ENCODE measurements around the gene SCG3. TPM values are rescaled to one million over a fixed set of nuclear protein-coding genes. Genes with fewer than 3 reads are reported as not detected.
A peak's percentile ranks its signal among the peaks of the same experiment; 100 is the strongest.

The SCG3 gene
- total and polyA plus RNA-seq, 3 experiments from 2014 or later: not detected

DNA sequence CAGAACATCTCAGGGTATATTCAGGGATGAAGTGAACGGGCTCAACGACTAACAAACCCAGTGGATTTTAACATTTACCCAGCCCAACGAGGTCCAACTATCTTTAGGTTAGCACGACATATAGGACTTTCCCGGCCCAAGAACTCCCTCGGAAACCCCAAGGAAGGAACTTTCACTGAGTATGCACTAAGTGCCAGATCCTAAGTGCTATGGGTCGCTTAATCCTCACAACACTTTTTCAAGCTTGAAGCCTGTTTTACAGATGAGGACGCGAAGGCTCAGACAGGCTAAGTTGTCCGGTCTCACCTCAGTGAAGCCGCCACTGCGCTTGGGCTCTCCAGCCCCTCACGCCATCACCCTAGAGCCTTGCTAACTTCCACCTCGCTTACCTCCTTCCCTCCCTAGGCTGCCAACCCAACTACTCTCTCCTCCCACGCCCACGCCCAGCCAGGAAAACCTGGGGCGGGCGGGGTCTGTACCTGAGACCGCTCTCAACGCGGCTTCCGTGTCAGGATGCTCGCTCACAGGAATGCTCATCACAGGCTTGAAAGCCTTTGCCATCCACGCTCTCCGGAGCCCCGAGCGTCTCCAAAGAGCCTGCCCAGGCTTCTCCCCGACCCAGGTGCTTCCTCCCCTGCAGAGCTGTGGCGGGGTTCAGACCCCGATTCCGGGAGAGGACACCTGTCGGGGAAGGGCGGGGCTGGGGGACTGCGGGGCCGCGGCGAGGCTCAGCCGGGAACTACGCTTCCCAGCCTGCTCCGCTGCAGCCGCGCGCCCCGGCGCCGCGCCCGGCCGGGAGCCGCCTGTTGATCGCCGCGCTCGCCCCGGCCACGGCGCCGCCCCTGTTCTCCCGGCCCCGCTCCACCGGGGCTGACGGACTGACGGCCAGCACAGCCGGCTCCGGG, 69.7 kb downstream of the SCG3 start, which contains the start of gene TMOD2:
Gene TMOD2, plus strand, starts transcription at position 806 of the 905 bp plus-strand sequence. CDS start 14,845 bp downstream, outside the sequence.
- H3K4me3 Mint-ChIP-seq: peak within 1 kb of the TSS; percentile 87 to 93 (median 88)
- Histone ChIP-seq H3K4me1 (ENCODE audit: insufficient read depth, low read length) (peaks cover 11% of the 10 kb centered on the region), H3K27ac (ENCODE audit: low read depth, low read length) (no peak within 1 kb of the TSS), H3K27me3 (ENCODE audit: insufficient read depth, low read length, poor library complexity, severe bottlenecking) (no peaks in the 10 kb centered on the region), H3K4me3 (ENCODE audit: low read length) (peak within 1 kb of the TSS; percentile 53), H3K9me3 (ENCODE audit: low read length) (no peaks in the 10 kb centered on the region), H3K36me3 (ENCODE audit: insufficient read depth, low read length) (no peaks in the 10 kb centered on the region)
- peaks cover 40 to 49% (median 47%) of the 10 kb centered on the region in 3 donors for H3K4me1 Mint-ChIP-seq
- no peaks in the 10 kb centered on the region for H3K9me3 Mint-ChIP-seq
- peak; percentile 23 to 63 (median 48) for DNase-seq
- POLR2A ChIA-PET: interaction anchor here (2.9 kb wide), 1 partner anchor 14 kb away, joined by 21 read pairs; the partner anchor contains the start of gene LYSMD2
- H3K36me3 Mint-ChIP-seq: peaks cover 0 to 3% (median 2%) of the 10 kb centered on the region in 3 donors
- peaks cover 2 to 3% of the 10 kb centered on the region in 2 donors for H3K27me3 Mint-ChIP-seq
- peak within 1 kb of the TSS in 7 of 8 donors; percentile 55 to 93 (median 67) for H3K27ac Mint-ChIP-seq
- CTCF ChIA-PET: interaction anchor here (1.3 to 2.7 kb wide), 2 partner anchors 14 to 101 kb away, joined by 4 to 13 read pairs; partner anchors contain the start of gene LYSMD2

GRCh38 chr15:51751697-51752683, 70.7 kb downstream of the SCG3 start:
- Mint-ChIP-seq H3K4me1 (peaks cover 40 to 49% (median 47%) of the 10 kb centered on the region in 3 donors), H3K4me3 (peak overlapping the region; percentile 84 to 93 (median 87)), H3K27me3 (peaks cover 0 to 2% of the 10 kb centered on the region in 2 donors), H3K27ac (peak overlapping the region in 3 of 8 donors; percentile 33 to 87 (median 36)), H3K9me3 (no peaks in the 10 kb centered on the region), H3K36me3 (peaks cover 0 to 5% (median 2%) of the 10 kb centered on the region in 3 donors)
- peak overlapping the region; percentile 48 for H3K4me3 ChIP-seq (ENCODE audit: low read length)
- H3K27me3 ChIP-seq (ENCODE audit: insufficient read depth, low read length, poor library complexity, severe bottlenecking): no peaks in the 10 kb centered on the region
- CTCF ChIA-PET: interaction anchor here (1.3 kb wide), 1 partner anchor 102 kb away, joined by 4 read pairs; no protein-coding TSS in a partner anchor
- POLR2A ChIA-PET: interaction anchor here (2.9 kb wide), 1 partner anchor 15 kb away, joined by 21 read pairs; the partner anchor contains the start of gene LYSMD2
- H3K9me3 ChIP-seq (ENCODE audit: low read length): no peaks in the 10 kb centered on the region
- DNase-seq: no peak
- no peak overlapping the region for H3K27ac ChIP-seq (ENCODE audit: low read depth, low read length)
- no peaks in the 10 kb centered on the region for H3K36me3 ChIP-seq (ENCODE audit: insufficient read depth, low read length)
- peaks cover 11% of the 10 kb centered on the region for H3K4me1 ChIP-seq (ENCODE audit: insufficient read depth, low read length)

GRCh38 chr15:51752888-51753287, 71.6 kb downstream of the SCG3 start:
- H3K9me3 ChIP-seq (ENCODE audit: low read length): no peaks in the 10 kb centered on the region
- no peak for DNase-seq
- Mint-ChIP-seq H3K27ac (peak overlapping the region in 1 of 8 donors; percentile 32), H3K4me3 (peak overlapping the region; percentile 68 to 90 (median 87)), H3K9me3 (no peaks in the 10 kb centered on the region), H3K4me1 (peaks cover 40 to 49% (median 47%) of the 10 kb centered on the region in 3 donors), H3K36me3 (peaks cover 0 to 5% (median 2%) of the 10 kb centered on the region in 3 donors), H3K27me3 (peaks cover 0 to 2% of the 10 kb centered on the region in 2 donors)
- peaks cover 11% of the 10 kb centered on the region for H3K4me1 ChIP-seq (ENCODE audit: insufficient read depth, low read length)
- no peak overlapping the region for H3K27ac ChIP-seq (ENCODE audit: low read depth, low read length)
- POLR2A ChIA-PET: interaction anchor here (2.9 kb wide), 1 partner anchor 16 kb away, joined by 21 read pairs; the partner anchor contains the start of gene LYSMD2
- CTCF ChIA-PET: no interaction called here
- H3K27me3 ChIP-seq (ENCODE audit: insufficient read depth, low read length, poor library complexity, severe bottlenecking): no peaks in the 10 kb centered on the region
- H3K36me3 ChIP-seq (ENCODE audit: insufficient read depth, low read length): no peaks in the 10 kb centered on the region
- no peak overlapping the region for H3K4me3 ChIP-seq (ENCODE audit: low read length)

DNA sequence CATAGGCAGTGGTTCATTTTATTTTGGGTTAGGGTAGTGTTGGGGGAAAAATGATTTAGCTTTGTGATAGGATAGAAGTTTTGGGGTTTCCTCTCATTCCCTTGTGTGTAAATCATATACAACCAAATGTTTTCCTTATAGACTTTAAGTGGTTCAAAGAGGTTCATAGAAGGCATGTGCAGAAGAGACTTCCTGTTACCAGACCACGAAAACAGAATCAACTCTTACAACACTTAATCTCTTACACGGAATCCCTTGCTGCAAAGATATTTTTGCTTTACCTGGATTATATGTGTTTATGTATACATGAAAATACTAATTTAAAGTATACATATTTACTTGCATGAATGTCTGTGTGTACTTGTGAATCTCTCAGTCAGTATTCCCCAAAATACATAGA, 73.0 kb downstream of the SCG3 start:
- Histone ChIP-seq H3K4me1 (ENCODE audit: insufficient read depth, low read length) (peaks cover 11% of the 10 kb centered on the region), H3K9me3 (ENCODE audit: low read length) (no peaks in the 10 kb centered on the region), H3K36me3 (ENCODE audit: insufficient read depth, low read length) (no peaks in the 10 kb centered on the region), H3K27ac (ENCODE audit: low read depth, low read length) (no peak overlapping the region), H3K27me3 (ENCODE audit: insufficient read depth, low read length, poor library complexity, severe bottlenecking) (no peaks in the 10 kb centered on the region), H3K4me3 (ENCODE audit: low read length) (no peak overlapping the region)
- peaks cover 0 to 2% of the 10 kb centered on the region in 2 donors for H3K27me3 Mint-ChIP-seq
- peaks cover 40 to 49% (median 47%) of the 10 kb centered on the region in 3 donors for H3K4me1 Mint-ChIP-seq
- no peak for DNase-seq
- no peaks in the 10 kb centered on the region for H3K9me3 Mint-ChIP-seq
- CTCF ChIA-PET: interaction anchor here (1.0 to 1.7 kb wide), 2 partner anchors 11 to 22 kb away, joined by 3 to 5 read pairs; no protein-coding TSS in a partner anchor
- peak overlapping the region in 4 of 7 donors; percentile 0 to 89 (median 22) for H3K4me3 Mint-ChIP-seq
- H3K36me3 Mint-ChIP-seq: peaks cover 0 to 8% (median 2%) of the 10 kb centered on the region in 3 donors
- H3K27ac Mint-ChIP-seq: peak overlapping the region in 1 of 8 donors; percentile 7
- POLR2A ChIA-PET: no interaction called here

DNA sequence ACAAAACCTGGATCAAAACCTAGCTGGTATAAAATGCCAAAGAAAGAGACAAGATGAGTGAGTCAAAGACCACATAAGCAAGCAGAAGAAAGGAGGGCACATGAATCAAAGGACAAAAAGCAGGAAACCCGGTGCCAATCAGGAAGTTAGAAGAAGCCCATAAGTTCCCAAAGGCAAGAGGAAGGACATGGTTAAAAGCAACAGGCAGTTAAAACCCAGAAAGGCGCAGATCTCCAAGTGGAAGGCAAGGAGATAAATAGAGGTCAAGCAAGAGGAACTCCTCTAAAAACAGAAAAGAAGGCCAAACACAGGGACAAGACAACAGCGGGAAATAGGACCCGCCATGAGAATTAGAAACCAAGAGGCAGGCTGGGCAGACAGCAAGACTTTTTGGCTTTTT, 74.5 kb downstream of the SCG3 start:
- CTCF ChIA-PET: no interaction called here
- Histone ChIP-seq H3K27ac (ENCODE audit: low read depth, low read length) (no peak overlapping the region), H3K4me1 (ENCODE audit: insufficient read depth, low read length) (peaks cover 11% of the 10 kb centered on the region), H3K27me3 (ENCODE audit: insufficient read depth, low read length, poor library complexity, severe bottlenecking) (no peaks in the 10 kb centered on the region), H3K9me3 (ENCODE audit: low read length) (no peaks in the 10 kb centered on the region), H3K4me3 (ENCODE audit: low read length) (no peak overlapping the region), H3K36me3 (ENCODE audit: insufficient read depth, low read length) (no peaks in the 10 kb centered on the region)
- H3K27me3 Mint-ChIP-seq: peaks cover 0 to 2% of the 10 kb centered on the region in 2 donors
- peak overlapping the region in 1 of 8 donors; percentile 26 for H3K27ac Mint-ChIP-seq
- no peak overlapping the region for H3K4me3 Mint-ChIP-seq
- POLR2A ChIA-PET: no interaction called here
- peaks cover 35 to 42% (median 42%) of the 10 kb centered on the region in 3 donors for H3K4me1 Mint-ChIP-seq
- no peaks in the 10 kb centered on the region for H3K9me3 Mint-ChIP-seq
- peaks cover 0 to 8% (median 2%) of the 10 kb centered on the region in 3 donors for H3K36me3 Mint-ChIP-seq
- DNase-seq: no peak

DNA sequence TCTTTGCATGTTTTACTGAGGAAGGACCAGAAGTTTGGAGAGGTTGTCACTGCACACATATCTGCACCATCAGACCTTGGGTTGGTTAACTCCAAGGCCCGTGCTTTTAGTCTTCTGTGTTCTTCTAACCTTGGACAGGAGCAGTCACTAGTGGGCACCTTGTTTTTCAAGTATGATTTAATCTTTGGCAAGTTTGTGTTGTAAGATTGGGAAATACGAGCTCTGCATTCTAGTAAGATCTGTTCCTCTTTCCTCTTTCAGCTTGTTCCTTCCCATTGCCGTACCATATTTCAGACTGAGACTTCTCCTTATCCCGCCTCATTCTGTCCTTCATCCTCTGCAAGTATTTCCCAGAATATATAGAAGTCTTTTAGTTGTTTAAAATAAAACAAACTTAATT, 75.2 kb downstream of the SCG3 start:
- CTCF ChIA-PET: interaction anchor here (0.7 to 2.0 kb wide), 2 partner anchors 12 to 1276 kb away, joined by 3 to 7 read pairs; no protein-coding TSS in a partner anchor
- H3K4me1 ChIP-seq (ENCODE audit: insufficient read depth, low read length): peaks cover 11% of the 10 kb centered on the region
- peaks cover 32 to 41% (median 37%) of the 10 kb centered on the region in 3 donors for H3K4me1 Mint-ChIP-seq

GRCh38 chr15:51757450-51757849, 76.1 kb downstream of the SCG3 start:
- no peak for DNase-seq
- no peak overlapping the region for H3K4me3 Mint-ChIP-seq
- no peaks in the 10 kb centered on the region for H3K36me3 ChIP-seq (ENCODE audit: insufficient read depth, low read length)
- peaks cover 27 to 36% (median 33%) of the 10 kb centered on the region in 3 donors for H3K4me1 Mint-ChIP-seq
- ChIA-PET CTCF (interaction anchor here (0.7 to 2.2 kb wide), 5 partner anchors 10 to 1277 kb away, joined by 3 to 9 read pairs (median 4); partner anchors contain the start of gene LYSMD2), POLR2A (no interaction called here)
- no peak overlapping the region for H3K4me3 ChIP-seq (ENCODE audit: low read length)
- no peaks in the 10 kb centered on the region for H3K27me3 ChIP-seq (ENCODE audit: insufficient read depth, low read length, poor library complexity, severe bottlenecking)
- H3K27ac Mint-ChIP-seq: peak overlapping the region in 1 of 8 donors; percentile 29
- no peaks in the 10 kb centered on the region for H3K9me3 ChIP-seq (ENCODE audit: low read length)
- H3K36me3 Mint-ChIP-seq: peaks cover 0 to 8% (median 0%) of the 10 kb centered on the region in 3 donors
- H3K4me1 ChIP-seq (ENCODE audit: insufficient read depth, low read length): peaks cover 5% of the 10 kb centered on the region
- H3K27ac ChIP-seq (ENCODE audit: low read depth, low read length): no peak overlapping the region
- H3K9me3 Mint-ChIP-seq: no peaks in the 10 kb centered on the region
- H3K27me3 Mint-ChIP-seq: no peaks in the 10 kb centered on the region

More for the DNA sequence above, 75.2 kb downstream of the SCG3 start:
- H3K4me3 ChIP-seq (ENCODE audit: low read length): no peak overlapping the region
- Mint-ChIP-seq H3K27ac (no peak overlapping the region), H3K36me3 (peaks cover 0 to 8% (median 1%) of the 10 kb centered on the region in 3 donors), H3K9me3 (no peaks in the 10 kb centered on the region), H3K27me3 (no peaks in the 10 kb centered on the region), H3K4me3 (no peak overlapping the region)
- H3K27ac ChIP-seq (ENCODE audit: low read depth, low read length): no peak overlapping the region
- POLR2A ChIA-PET: no interaction called here
- no peaks in the 10 kb centered on the region for H3K27me3 ChIP-seq (ENCODE audit: insufficient read depth, low read length, poor library complexity, severe bottlenecking)
- no peaks in the 10 kb centered on the region for H3K9me3 ChIP-seq (ENCODE audit: low read length)
- H3K36me3 ChIP-seq (ENCODE audit: insufficient read depth, low read length): no peaks in the 10 kb centered on the region
- no peak for DNase-seq

All from CD8-positive, alpha-beta memory T cell (primary cell).